IPS-NIHi11 (cell line): ENCODE measurements around the gene SPSB3.
A peak's percentile ranks its signal among the peaks of the same experiment; 100 is the strongest.

Experiments used
- DNase-seq: peaks from one replicate; pipeline ENCODE4 v3.0.0; 2012; ENCODE audit warnings: mixed read lengths, low spot score

The SPSB3 gene

DNA sequence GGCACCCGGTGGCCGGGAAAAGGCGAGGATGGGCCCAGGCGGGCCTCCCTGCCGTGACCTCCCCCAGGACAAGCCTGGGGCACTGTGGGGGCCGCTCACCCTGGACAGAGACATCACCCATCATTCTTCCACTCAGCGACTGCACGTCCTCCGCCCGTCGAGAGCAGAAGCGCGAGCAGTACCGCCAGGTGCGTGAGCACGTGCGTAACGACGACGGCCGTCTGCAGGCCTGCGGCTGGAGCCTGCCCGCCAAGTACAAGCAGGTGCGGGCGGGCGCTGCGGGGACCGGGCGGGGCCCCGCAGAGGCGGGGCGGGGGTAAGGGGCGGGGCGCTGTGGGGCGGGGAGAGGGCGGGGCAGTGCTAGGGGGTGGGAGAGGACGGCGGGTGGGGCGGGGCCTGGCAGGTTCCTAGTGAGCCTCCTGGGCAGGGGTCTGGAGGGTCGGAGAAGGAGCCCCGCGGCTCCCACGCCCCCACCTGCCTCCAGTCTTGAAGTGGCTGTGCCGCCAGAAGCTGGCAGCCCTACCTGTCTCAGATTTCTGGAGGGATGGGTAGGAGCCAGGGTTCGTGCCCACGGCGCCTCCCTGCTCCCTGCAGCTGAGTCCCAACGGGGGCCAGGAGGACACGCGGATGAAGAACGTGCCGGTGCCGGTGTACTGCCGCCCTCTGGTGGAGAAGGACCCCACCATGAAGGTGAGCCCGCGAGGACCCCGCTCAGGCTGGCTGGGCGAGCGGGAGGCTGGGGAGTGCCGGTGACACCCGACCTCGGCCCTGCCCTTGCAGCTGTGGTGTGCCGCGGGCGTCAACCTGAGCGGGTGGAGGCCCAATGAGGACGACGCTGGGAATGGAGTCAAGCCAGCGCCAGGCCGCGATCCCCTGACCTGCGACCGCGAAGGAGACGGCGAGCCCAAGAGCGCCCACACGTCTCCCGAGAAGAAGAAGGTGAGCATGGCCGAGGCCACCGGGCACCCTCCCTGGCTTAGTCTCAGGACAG, 18.6 kb downstream of the SPSB3 start:
- DNase-seq, result peak; percentile 97

DNA sequence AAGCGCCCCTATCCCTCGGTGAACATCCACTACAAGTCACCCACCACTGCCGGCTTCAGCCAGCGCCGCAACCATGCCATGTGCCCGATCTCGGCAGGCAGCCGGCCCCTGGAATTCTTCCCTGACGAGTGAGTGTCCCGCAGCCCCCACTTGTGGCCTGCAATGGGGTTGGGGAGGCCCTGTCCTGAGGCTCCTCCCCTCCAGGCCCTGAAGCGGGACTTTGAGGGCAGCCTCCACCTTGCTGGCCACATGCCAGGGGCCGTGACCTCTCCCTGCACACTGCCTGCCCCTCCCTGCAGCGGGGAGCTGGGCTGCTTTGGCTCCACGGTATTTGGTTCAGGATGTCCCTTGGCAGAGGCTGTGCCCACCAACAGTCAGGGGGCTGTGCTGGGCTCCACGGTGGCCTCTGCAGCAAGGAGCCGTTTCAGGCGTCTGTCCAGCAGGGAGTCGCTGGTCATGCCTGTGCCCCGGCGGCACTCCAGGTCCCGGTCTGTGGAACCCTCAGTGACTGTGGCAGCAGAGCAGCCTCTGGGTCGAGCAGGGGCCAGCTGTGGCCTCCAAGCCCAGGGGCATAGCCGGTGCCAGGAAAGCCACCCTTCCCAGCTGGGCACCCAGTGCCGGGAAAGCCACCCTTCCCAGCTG, 19.4 kb downstream of the SPSB3 start:
- DNase-seq, result no peak

DNA sequence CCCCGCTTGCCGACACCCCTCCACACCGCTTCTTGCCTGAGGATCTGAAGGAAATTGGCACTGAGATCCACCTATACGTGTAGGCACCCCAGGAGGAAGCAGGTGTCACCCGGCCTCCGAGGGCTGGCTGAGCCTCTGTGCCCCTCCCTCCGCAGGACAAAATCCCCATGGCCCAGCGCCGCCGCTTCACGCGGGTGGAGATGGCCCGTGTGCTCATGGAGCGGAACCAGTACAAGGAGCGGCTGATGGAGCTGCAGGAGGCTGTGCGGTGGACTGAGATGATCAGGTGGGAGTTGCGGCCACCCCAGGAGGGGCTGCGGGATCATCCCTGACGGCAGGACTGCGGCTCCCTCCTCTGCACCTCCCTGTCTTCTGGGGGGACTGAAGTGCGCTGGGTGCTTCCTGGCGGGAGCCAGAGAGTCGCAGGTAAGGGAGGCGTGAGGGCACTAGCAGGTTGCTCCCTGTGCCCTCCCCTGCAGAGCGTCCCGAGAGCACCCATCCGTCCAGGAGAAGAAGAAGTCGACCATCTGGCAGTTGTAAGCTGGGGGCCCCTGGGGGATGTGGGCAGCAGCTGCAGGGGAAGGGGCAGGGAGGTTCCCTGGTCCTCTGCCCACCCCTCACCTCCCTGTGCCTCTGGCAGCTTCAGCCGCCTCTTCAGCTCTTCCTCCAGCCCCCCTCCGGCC, 20.0 kb downstream of the SPSB3 start:
- no peak for DNase-seq

DNA sequence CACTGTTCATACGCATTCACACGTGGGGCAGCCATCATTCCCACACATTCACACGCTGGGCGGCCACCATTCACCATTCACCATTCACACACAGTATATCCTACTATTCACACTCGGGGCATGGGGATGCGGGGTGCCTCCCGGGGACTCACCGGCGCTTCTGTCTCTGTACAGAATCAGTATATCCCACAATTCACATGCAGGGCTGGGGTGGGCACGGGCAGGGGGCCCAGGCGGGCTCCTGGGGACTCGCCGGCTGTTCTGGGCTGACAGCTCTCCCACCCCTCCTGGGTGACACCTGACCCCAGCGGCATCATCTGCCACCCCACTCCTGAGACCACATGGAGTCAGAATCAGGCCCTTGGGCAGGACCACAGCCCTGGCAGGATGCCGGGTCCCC, 20.6 kb downstream of the SPSB3 start:
- DNase-seq, result no peak

DNA sequence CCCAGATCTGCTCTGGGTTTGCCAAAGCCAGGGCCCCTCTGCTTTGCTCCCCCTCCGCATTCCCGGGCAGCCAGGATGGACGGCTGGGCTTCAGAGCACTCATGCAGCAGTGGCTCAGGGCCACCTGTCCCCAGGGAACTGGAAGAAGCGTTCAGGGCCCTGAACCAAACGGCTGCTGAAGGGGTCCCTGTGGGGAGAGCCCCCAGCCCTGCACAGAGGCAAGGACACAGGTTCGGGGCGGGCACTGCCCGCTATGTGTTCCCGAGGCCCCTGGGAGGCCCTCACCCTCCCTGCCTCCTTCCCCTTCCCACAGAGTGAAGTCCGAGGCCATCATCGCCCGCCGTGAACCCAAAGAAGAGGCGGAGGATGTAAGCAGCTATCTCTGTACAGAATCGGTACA, 21.5 kb downstream of the SPSB3 start:
- no peak for DNase-seq

DNA sequence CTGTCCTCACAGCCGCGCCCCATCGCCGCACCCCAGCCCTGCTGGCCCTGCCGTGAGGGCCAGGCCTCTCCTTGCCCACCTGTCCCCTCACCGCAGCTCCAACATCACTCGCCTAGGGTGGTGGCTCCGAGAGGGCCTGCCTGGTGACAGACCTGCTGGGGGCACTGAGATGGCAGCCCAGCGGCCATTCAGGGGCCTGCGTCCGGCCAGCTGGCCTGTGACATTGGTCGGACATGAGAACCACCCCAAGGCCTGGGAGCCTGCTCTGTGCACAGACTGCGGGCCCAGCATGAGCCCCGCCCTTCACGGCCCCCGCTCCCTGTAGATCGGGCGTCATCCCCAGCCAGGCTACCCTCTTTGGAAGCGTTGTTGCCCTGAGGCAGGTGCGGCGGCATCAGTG, 22.9 kb downstream of the SPSB3 start:
- DNase-seq, result no peak

DNA sequence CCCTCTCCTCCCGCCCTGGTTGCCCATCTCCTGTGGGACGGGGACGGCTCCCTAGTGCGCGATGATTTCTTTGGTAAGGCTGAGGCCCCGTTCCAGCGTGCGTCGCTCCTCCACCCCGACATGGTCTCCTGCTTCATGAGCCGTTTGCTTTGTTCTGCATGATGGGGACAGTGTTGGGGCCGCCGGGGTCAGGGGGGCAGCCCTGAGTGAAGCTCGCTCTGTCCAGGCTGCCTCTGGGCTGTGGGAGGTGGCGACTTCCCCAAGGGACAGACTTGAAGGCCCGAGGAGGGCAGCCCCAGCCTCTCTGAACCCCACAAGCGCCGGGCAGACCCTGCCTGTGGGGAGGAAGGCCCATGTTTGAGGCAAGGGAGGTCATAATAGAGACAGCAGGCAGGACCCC, 23.4 kb downstream of the SPSB3 start:
- DNase-seq, result no peak

DNA sequence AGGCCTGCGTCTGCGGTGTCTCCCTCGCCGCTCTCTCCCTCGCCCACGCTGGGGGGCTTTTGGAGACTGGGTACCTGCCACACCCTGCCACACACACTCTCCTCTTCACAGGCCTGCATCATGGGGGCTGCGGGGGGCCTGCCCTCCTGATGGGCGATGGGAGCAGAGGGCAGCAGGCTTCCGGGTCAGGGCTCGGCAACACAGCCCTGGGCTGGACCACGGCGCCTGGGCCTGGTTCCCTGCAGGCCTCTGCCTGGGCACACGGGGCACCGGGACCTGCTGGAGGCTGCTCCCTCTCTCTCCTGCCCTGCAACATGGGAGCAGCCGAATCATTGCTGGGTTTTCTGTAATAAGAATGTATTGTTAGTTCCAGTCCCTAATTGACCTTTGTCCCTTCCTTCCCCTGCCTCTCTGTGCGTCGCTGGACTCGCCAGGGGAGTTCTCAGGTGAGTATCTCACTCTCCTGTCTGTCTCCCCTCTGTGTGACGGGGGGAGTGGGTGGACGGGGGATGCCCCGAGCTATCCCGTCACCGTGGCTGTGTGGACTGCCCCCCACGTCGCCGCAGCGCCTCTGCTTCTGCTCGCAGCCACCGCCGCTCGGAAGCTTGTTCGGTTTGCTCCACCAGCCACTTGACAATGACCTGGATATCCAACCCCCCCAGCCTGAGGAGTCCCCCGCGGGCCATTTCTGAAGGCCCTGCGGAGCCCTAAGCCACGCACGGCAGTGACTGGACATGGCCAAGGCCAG, 24.5 kb downstream of the SPSB3 start:
- no peak for DNase-seq

DNA sequence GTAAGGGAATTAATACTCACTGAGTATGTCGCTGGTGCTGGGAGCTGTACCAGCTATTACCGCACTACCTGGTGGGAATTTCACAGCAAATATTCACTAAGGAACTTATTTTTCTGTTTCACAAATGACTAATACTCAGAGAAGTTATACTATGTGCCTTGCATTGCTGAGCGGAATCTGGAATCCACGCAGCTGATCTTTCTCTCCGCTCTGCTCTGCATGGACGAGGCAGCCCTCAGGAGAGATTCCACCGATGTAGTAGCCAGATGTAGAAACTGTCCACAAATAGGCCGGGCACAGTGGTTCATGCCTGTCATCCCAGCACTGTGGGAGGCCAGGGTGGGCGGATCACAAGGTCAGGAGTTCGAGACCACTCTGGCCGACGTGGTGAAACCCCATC, 28.2 kb downstream of the SPSB3 start:
- no peak for DNase-seq

DNA sequence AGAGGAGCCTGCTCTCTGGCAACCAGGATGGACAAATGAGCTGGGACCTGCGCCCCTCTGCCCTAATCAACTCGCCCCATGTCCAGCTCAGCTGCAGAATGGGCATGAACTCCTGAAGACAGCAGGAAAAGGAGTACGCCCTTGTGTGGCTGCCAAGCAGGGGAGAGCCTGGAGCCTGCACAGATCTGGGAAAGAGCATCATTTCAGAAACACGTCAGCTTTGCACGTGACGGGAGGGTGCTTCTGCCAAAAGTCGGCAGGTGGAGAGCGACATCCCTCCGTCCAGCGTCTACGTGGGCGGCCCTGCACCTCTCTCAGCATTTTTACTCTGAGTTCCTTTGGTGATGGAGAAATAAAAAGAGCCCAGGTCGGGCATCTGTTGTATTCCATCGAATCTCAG, 29.5 kb downstream of the SPSB3 start:
- DNase-seq, result no peak

DNA sequence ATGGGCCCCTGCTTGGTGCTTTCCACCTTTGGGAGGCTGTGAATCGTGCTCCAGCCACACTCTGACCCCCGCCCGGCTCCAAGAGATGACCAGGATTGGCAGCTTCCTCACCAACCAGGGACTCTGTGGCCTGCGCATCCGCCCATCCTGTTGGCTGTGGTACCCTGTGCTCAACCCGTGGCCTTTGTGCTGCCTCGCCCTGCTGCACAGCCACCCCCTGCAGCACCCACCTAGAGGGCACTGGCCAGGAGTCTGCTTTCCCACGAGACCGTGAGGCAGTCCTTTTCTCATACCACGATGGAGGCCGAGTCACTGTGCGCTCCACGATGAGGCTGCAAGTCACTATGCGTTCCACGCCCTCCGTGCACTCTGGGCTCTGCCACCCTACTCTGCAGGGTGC, 30.4 kb downstream of the SPSB3 start:
- no peak for DNase-seq

DNA sequence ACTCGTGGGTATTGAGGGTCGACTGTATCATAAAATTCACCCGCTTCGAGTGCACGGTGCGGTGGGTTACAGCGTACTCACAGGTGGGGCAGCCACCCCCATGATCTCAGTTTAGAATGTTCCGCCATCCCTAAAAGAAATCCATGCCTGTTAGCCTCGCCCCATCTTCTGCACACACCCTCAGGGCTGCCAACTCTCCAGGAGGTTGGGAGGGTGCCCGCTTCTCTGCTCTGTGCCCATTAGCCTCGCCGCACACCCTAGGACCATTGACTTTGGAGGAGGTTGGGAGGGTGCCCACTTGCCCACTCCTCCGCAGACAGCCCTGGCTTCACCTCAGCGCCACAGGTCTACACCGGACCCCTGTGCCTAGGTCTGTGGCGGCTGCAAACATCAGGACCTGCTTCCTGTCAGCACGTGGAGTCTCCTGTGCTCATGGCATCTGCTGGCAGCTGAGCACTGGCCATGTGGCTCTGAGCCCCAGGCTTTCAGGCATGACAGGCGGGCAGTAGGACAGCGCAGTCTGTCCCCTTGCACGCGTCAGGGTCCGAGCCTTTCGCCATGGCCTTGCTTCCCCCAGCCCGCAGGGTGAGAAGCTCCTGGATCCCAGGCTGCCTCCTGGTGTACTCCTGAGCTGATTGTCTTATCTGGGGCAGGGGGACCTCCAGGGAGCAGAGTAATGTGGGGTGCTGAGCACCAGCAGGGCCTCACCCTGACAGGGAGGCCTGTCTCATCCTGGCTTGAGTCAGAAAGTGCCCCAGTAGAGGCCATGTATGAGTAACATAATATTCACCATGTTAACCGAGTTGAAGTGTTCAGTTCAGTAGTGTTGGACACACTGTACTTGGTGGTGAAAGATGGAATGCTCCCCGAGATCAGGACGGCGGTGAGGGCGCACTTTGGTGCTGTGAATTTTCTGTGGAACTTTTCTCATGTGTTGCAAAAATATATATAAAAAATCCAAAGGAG, 32.9 kb downstream of the SPSB3 start:
- no peak for DNase-seq

DNA sequence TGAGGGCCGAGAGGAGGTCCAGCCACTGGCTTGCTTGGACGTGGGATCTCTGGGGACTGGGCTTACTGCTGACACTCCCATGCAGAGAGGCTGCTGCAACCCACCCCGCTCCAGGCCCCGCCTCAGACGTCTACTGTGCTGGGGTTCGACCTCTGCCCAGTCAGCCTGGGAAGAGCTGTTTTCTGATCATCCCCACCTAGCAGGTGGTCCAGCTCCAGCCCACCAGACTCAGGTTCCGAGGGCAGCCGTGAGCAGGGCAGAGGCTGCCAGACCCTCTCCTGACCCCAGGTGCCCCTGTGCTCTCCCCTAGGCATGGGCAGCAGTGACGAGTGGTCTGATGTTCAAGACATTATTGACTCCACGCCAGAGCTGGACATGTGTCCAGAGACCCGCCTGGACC, 34.4 kb downstream of the SPSB3 start:
- no peak for DNase-seq

DNA sequence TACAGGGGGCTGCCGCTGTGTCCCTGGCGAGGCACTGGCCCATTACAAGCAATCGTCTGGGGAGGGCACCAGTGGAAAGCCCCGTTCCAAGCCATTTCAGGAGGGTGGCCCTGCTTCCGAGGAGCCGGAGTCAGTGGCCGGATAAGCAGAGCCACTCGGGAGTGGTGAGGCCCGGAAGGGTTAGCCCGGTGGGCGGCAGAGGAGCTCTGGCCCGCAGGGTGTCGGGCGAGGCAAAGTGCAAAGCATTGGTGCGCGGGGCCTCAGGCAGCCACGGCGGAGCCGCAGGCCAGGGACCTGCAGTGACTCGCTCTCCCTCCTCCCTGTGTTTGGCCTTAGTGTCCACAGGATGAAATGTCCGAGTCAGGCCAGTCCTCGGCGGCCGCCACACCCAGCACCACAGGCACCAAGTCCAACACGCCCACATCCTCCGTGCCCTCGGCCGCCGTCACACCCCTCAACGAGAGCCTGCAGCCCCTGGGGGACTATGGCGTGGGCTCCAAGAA, 35.6 kb downstream of the SPSB3 start:
- peak; percentile 12 for DNase-seq

DNA sequence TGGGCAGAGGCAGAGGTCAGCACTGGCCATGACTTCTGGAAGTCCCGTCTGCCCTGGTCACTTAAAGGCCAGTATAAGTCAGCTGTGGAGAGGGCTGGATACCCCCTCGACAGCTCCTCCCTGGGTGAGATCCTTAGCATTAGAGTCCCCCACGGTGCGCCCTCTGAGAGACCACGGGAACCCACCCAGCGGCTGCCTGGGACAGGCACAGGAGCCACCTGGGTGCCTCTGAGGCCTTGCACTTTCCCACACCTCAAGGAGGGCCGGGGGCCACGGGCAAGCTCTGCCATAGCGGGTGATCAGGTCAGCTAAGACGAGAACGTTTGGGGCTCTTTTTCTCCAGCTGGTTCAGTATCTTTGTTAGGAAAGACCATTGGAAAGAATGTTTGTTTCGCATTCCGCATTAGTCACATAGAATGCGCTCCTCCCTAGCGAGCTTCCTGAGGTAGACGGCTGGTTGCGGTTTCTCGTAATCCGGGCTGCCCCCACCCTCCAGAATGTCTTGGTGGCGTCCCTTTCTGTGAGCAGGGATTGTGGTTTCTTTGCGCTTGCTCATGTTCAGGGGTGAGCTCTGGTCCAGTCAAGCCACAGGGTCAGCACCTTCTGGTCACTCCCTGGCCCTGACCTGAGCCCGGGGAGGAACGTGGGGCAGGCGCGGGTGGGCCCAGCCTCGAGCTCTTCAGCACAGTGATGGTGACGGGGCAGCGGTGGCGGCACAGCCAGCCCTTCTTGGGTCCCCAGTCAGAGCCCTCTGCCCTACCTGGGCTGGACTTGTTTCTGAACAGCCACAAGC, 36.3 kb downstream of the SPSB3 start:
- DNase-seq, result peak; percentile 21

DNA sequence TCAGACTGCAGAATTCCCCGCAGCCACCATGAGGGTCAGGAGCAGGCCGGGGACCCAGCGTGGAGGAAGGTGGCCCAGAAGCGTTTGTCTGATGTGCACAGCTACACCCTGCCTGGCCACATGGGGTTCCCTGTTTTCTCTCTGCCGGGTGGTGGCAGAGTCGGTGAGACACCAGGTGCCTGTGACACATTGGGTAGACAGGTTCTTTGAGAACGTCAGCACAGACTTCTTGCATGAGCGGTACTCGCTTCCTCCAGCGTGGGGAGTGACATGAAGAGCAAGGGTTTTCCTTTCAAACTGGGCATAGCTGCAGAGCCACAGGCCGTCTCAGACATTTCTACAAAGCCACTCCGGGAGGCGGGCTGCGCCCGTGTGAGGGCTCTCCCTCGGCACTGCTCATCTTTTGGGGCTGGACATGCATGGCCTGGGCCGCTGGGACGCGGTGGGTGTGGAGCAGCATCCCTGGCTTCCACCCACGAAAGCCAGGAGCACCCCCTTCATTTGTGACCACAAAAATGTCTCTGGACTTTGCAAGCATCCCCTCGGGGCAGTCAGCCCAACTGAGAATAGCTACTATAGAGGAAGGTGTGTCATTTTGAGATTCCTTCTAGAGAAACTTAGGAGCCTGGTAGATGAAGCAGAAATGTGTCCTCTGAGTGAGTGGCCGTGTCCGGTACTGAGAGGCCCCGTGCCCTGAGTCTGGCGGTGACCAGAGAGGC, 37.0 kb downstream of the SPSB3 start:
- peak; percentile 12 for DNase-seq

DNA sequence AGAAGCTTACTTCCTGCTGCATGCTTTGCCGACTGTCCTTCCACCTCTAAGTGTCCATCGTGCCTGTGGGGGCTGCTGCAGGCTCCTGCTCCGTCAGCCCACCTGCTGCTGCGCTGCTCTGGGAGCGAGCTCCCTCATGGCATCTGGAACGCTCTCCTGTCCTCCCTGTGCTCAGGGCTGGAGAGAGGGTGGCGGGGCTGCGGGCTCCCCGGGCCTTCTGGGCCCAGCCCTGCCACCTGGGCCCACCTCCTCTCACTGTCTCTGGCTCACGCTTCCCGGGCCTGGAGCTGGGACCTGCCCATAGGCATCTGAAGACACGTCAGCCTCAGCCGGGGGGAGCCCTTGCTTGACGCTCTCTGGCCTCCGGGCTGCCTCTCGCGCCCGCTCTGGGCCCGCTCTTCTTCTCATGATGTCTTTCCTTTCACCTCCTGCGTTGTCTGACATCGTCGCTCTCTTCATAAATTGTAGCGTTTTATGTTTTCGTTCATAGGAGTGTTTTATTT, 38.0 kb downstream of the SPSB3 start:
- DNase-seq, result peak; percentile 37

DNA sequence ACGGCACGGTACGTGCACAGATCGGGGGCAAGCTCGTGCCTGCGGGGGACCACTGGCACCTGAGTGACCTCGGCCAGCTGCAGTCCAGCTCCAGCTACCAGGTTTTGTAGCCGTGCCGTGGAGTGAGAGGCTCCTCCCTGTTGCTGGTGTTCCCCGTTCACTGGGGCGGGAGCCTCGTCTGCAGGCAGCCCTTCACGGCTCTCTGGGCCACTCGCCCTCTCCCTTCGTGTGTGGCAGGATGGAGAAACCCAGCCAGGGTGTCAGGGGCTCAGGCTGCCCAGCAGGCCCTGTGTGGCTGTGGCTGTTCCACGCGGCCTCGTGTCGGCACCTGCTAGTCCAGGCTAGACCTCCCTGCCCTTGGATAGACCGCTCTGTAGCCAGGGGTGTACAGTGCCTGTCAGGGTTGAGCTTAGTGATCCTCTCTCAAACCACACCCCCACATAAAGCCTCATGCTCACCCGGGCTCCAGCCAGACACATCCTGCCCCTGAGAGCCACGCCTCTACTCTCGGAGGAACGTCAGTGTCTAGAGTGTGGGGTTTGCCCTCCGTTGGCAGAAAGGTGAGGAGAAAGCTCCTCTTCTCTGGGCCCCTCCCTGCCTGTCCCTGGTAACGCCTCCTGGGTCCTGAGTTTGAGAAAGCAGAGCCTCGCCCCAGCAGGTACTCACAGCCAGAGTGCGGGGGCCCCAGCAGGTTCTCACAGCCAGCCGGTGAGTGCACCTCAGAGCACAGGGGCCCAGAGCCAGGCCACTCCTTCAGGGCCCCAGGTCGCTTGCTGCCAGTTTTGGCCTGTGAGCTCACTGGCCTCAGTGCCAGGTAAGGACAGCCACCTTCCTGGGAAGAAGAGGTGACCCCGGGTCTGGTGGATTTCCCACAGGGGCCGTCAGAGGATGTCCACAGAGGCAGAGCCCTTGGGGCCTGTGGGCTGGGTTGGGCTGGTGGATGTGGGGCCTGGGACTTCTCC, 38.7 kb downstream of the SPSB3 start:
- DNase-seq, result peak; percentile 10
